OCI-LY1 (cell line): Measurements from ENCODE around the gene HID1.
"Not testable (repeated sequence)": the region's sequence is repeated elsewhere in the genome, so short reads cannot be mapped to it uniquely, and the experiment has no call there.

Experiments used
- H2AFZ ChIP-seq: fragments of 200-600 bp; sonication (generic), shearing (Covaris generic); 2 replicates; pipeline ENCODE4 v1.6.0; 2014; ENCODE audit warnings: antibody characterized with exemption, mild to moderate bottlenecking, low read length
- H3F3A ChIP-seq: fragments of 200-600 bp; sonication (generic), shearing (Covaris generic); 2 replicates; pipeline ENCODE4 v1.6.0; 2014; ENCODE audit warnings: mild to moderate bottlenecking, antibody characterized with exemption, low read length, moderate library complexity; ENCODE audit not compliant: insufficient read depth
- H3K27ac ChIP-seq: fragments of 200-600 bp; sonication (generic); 2 replicates; pipeline ENCODE4 v1.5.1; 2014; ENCODE audit warnings: low read length, mixed run types, mild to moderate bottlenecking, low read depth; ENCODE audit not compliant: poor library complexity, severe bottlenecking
- H3K27me3 ChIP-seq: fragments of 200-600 bp; sonication (generic); 2 replicates; pipeline ENCODE4 v1.6.0; 2014; ENCODE audit warnings: antibody characterized with exemption, mild to moderate bottlenecking, low read length, moderate library complexity; ENCODE audit not compliant: insufficient read depth
- H3K36me3 ChIP-seq: fragments of 200-600 bp; sonication (generic); 2 replicates; pipeline ENCODE4 v1.6.1; 2014; ENCODE audit warnings: mild to moderate bottlenecking, antibody characterized with exemption, low read length, moderate library complexity, mixed read lengths; ENCODE audit not compliant: insufficient read depth
- H3K4me1 ChIP-seq: fragments of 200-600 bp; sonication (generic); 2 replicates; pipeline ENCODE4 v1.5.1; 2014; ENCODE audit warnings: mild to moderate bottlenecking, low read length, moderate library complexity; ENCODE audit not compliant: insufficient read depth, severe bottlenecking
- H3K4me2 ChIP-seq: fragments of 200-600 bp; sonication (generic), shearing (Covaris generic); 2 replicates; pipeline ENCODE4 v1.6.1; 2014; ENCODE audit warnings: low read length
- H3K4me3 ChIP-seq: fragments of 200-600 bp; sonication (generic); 2 replicates; pipeline ENCODE4 v1.5.1; 2014; ENCODE audit warnings: low read length, low read depth, mild to moderate bottlenecking, mixed read lengths; ENCODE audit not compliant: poor library complexity, severe bottlenecking
- H3K79me2 ChIP-seq: fragments of 200-600 bp; shearing (Covaris generic); 2 replicates; pipeline ENCODE4 v1.6.1; 2016; ENCODE audit warnings: mixed run types, low read length, mixed read lengths; ENCODE audit not compliant: insufficient read depth
- H3K9ac ChIP-seq: fragments of 200-600 bp; sonication (generic), shearing (Covaris generic); 2 replicates; pipeline ENCODE4 v1.6.1; 2014; ENCODE audit warnings: mild to moderate bottlenecking, low read length, mixed read lengths
- H3K9me2 ChIP-seq: fragments of 200-600 bp; sonication (generic), shearing (Covaris generic); 2 replicates; pipeline ENCODE4 v1.6.1; 2014; ENCODE audit warnings: low read depth, mild to moderate bottlenecking, low read length, mixed read lengths
- H3K9me3 ChIP-seq: fragments of 200-600 bp; shearing (Covaris generic); 2 replicates; pipeline ENCODE4 v1.6.1; 2014; ENCODE audit warnings: low read length, mixed read lengths
- H4K20me1 ChIP-seq: fragments of 200-600 bp; sonication (generic), shearing (Covaris generic); 2 replicates; pipeline ENCODE4 v1.6.0; 2016; ENCODE audit warnings: mild to moderate bottlenecking, low read length; ENCODE audit not compliant: insufficient read depth
- CTCF ChIP-seq: fragments of 200-600 bp; sonication (generic), shearing (Covaris generic); IDR thresholded peaks from 2 replicates; pipeline ENCODE4 v1.5.1; 2017; ENCODE audit warnings: mild to moderate bottlenecking, antibody characterized with exemption, low read length, moderate library complexity, mixed read lengths
- EZH2 ChIP-seq: fragments of 200-600 bp; sonication (generic), shearing (Covaris generic); IDR thresholded peaks from 2 replicates; pipeline ENCODE4 v1.8.0; 2017; ENCODE audit warnings: borderline replicate concordance, mixed run types, mild to moderate bottlenecking, antibody characterized with exemption, low read length, moderate library complexity, mixed read lengths

Gene HID1

DNA sequence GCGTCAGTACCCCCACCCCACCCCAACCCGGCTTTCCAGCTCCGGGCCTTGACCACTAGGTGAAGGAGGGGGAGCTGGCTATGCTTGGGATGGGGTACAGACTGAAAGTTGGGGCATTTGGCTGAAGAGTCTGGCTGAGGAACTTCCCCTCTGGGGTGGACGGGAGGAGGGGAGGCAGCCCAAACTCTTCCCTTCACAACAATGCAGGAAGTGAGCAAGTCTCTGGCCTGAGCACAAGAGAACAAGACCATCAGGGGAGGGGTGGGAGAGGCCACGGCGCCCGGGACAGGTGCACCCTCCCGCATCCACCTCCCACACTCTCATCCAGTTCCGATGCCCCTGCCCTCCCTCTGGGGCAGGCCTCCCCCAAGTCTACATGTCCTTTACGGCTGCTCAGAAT is 55.1 kb downstream of the HID1 start:
- TF ChIP-seq EZH2 (no peak), CTCF (no peak)
- H3K27ac ChIP-seq: no peak overlapping the region
- no peaks in the 10 kb centered on the region for H3K9me3 ChIP-seq
- no peak overlapping the region for H3K4me3 ChIP-seq
- no peak overlapping the region for H2AFZ ChIP-seq
- no peaks in the 10 kb centered on the region for H3K79me2 ChIP-seq
- no peak overlapping the region for H3K9ac ChIP-seq
- no peaks in the 10 kb centered on the region for H3K4me1 ChIP-seq
- no peaks in the 10 kb centered on the region for H4K20me1 ChIP-seq
- H3K9me2 ChIP-seq: no peaks in the 10 kb centered on the region
- no peak overlapping the region for H3K4me2 ChIP-seq
- H3F3A ChIP-seq: no peaks in the 10 kb centered on the region
- H3K36me3 ChIP-seq: no peaks in the 10 kb centered on the region
- H3K27me3 ChIP-seq: peaks cover 10% of the 10 kb centered on the region; the same call in 1 of the 2 replicates

DNA sequence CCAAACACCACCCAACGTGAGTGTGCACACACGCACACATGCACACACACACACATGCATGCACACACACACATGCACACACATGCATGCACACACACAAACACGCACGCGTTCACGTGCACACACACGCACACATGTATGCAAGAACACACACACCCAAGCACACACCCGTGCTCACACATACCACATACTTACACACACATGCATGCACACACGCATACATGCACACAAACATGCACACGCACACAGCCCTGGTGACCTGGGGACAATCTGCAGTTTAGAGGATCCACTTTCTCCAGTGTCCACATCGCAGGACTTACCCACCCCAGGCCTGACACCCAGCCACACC is 55.7 kb downstream of the HID1 start:
- Histone ChIP-seq H3K9me2 (no peaks in the 10 kb centered on the region), H3K9ac (no peak overlapping the region), H3K79me2 (no peaks in the 10 kb centered on the region), H3K27ac (no peak overlapping the region), H3K27me3 (peaks cover 10% of the 10 kb centered on the region; the same call in 1 of the 2 replicates), H3K4me1 (no peaks in the 10 kb centered on the region), H3K4me3 (no peak overlapping the region), H3K9me3 (no peaks in the 10 kb centered on the region), H4K20me1 (no peaks in the 10 kb centered on the region), H3F3A (no peaks in the 10 kb centered on the region), H3K4me2 (no peak overlapping the region), H3K36me3 (no peaks in the 10 kb centered on the region), H2AFZ (no peak overlapping the region)
- TF ChIP-seq EZH2 (no peak), CTCF (no peak)

- Histone ChIP-seq H3K4me3 (no peak overlapping the region), H3F3A (no peaks in the 10 kb centered on the region), H2AFZ (no peak overlapping the region), H3K4me1 (no peaks in the 10 kb centered on the region), H3K4me2 (no peak overlapping the region), H3K79me2 (no peaks in the 10 kb centered on the region), H3K9me3 (no peaks in the 10 kb centered on the region), H3K9me2 (no peaks in the 10 kb centered on the region), H3K9ac (no peak overlapping the region), H3K27ac (no peak overlapping the region), H4K20me1 (no peaks in the 10 kb centered on the region), H3K36me3 (no peaks in the 10 kb centered on the region), H3K27me3 (peaks cover 10% of the 10 kb centered on the region; the same call in 1 of the 2 replicates)
- TF ChIP-seq EZH2: no peak
- no peak for TF ChIP-seq CTCF
These were observed 56.3 kb downstream of the HID1 start for GRCh38 chr17:74916136-74916850.

GRCh38 chr17:74911423-74911822 is 61.1 kb downstream of the HID1 start:
- H3K4me2 ChIP-seq, H3K36me3 ChIP-seq, H3K9me3 ChIP-seq, H4K20me1 ChIP-seq, H2AFZ ChIP-seq, H3K27me3 ChIP-seq, H3K4me3 ChIP-seq, H3K9me2 ChIP-seq, H3K79me2 ChIP-seq, H3K4me1 ChIP-seq, H3K27ac ChIP-seq, H3K9ac ChIP-seq, H3F3A ChIP-seq: not testable (repeated sequence)

DNA sequence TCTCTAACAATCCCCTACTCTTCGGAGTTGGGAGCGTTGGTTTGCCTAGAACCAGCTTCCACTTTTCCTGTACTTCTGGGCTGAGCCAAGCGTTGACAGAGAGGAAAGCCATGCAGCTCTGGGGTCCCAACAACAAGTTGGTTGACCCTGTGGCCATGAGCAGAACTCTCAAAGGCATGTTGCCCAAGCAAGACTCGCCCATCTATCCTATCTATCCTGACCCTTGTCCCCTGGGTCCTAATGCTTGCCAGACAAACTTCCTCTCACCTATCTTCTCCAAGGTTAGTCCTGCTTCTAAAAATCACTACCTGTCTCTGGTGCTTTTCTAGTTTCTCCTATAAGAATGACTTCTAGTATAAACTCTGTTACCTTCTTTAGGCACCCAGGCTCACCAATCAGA is 63.5 kb downstream of the HID1 start:
- H3K4me1 ChIP-seq, H3K79me2 ChIP-seq, H4K20me1 ChIP-seq, H3K9me2 ChIP-seq, H3K36me3 ChIP-seq, H3F3A ChIP-seq, H3K4me2 ChIP-seq, H3K27ac ChIP-seq, H2AFZ ChIP-seq, H3K9me3 ChIP-seq, H3K27me3 ChIP-seq, H3K4me3 ChIP-seq, H3K9ac ChIP-seq: not testable (repeated sequence)
